Stimulated activated CD4-positive, alpha-beta T cell treated with anti-CD3 and anti-CD28 coated beads, Interleukin-12 subunit alpha, Interleukin-12 subunit beta, amount 100 ng/mL, for 24 hours (primary cell): ENCODE data around the gene CCDC8.
"Not testable (repeated sequence)": the region's sequence is repeated elsewhere in the genome, so short reads cannot be mapped to it uniquely, and the experiment has no call there.

Experiments used
- DNase-seq, 2 experiments: peaks; one replicate each; pipeline ENCODE4 v3.0.0-alpha.2; 2020; ENCODE audit warnings: low read depth in 2 of 2

CCDC8 gene, protein sequence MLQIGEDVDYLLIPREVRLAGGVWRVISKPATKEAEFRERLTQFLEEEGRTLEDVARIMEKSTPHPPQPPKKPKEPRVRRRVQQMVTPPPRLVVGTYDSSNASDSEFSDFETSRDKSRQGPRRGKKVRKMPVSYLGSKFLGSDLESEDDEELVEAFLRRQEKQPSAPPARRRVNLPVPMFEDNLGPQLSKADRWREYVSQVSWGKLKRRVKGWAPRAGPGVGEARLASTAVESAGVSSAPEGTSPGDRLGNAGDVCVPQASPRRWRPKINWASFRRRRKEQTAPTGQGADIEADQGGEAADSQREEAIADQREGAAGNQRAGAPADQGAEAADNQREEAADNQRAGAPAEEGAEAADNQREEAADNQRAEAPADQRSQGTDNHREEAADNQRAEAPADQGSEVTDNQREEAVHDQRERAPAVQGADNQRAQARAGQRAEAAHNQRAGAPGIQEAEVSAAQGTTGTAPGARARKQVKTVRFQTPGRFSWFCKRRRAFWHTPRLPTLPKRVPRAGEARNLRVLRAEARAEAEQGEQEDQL

GRCh38 chr19:46413262-46414031 lies at the start of gene CCDC8:
Gene CCDC8 (minus strand): TSS chr19:46413564. CDS start chr19:46412810, 754 bp downstream.
- no peak for DNase-seq

DNA sequence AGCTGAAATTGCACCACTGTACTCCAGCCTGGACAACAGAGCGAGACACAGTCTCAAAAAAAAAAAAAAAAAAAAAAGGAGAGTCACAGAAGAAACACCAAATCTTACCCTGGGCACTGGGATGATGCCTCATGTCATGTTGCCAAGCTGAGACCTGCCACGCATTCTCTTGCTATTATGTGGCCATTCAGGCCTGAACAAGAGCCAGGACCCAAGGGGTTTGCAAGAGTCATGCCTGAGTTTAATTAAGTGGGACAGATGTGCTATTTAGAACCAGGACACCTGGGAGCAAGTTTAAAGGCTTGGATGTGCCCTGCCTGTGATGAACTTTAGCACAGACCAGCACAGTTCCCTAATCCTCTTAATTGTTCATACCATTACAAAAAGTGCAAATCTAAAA lies 48.2 kb upstream of the CCDC8 start:
- no peak for DNase-seq

GRCh38 chr19:46460981-46461380 lies 47.6 kb upstream of the CCDC8 start:
- DNase-seq = no peak

- DNase-seq = no peak
These were observed 46.7 kb upstream of the CCDC8 start for GRCh38 chr19:46460055-46460454.

DNA sequence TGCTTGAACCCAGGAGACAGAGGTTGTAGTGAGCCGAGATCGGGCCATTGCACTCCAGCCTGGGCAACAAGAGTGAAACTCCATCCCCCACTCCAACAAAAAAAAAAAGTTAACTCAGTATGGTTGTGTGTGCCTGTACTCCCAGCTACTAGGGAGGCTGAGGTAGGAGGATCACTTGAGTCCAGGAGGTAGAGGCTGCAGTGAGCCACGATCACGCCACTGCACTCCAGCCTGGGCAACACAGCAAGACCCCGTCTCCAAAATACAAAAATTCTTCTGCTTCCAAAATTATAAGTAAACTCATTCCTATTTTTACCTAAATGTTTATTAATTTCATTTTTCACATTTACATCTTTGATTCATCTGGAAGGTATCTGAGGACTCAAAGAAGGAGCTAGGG lies 43.6 kb upstream of the CCDC8 start:
- DNase-seq = no peak

- DNase-seq = no peak
These were observed 40.9 kb upstream of the CCDC8 start for GRCh38 chr19:46454244-46454643.

- DNase-seq = no peak
These were observed 40.3 kb upstream of the CCDC8 start for GRCh38 chr19:46453661-46454060.

DNA sequence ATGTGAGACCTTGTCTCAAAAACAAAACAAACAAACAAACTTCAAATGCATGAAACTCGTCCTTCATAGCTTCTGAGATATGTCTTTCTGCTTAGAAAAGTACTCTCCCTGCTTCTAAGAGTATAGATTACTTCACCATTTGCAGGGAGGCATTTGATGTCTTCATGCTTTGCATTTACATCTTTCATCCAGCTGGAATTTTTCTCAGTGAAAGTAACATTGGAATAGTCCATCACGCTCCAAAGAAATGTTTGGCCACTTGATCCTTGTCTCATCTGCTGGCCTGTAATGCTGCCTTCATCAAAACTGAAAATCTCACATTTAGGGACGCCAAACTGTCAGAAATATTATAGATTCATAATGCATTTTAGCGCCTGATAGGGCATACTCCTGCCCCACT lies 38.8 kb upstream of the CCDC8 start:
- DNase-seq = no peak

DNA sequence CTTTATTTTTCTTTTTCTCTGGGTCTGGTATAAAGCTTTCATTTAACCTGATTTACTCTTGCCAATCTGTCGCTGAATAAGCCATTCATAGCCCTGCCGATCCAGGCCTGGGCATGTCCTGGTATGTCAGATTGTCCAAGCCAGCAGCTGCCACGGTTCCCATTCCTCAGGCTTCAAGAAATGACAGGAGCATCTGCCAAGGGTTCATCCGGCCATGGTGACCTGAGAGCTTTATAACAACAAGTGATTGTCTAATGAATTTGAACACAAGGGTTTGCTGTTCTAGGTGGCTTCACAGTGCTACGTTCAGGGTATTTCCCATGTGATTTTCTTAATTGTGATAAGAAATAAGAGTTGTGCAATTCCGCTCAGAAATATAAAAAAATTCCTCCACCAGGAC lies 38.0 kb upstream of the CCDC8 start:
- no peak for DNase-seq

DNA sequence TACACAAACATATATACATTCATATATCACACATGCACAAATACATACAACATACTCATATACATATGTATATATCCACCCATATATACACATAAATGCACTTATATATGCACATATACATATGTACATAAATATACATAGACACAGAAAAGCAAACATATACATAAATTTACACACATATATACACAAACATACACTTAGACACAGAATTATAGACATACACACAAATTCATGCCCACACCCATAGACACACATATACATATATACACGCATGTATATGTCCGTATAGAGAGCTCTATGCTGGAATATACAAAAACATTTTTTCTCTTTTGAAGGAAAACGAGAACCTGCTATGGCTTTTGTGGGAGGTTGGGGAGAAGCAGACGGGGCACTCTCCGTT lies 37.4 kb upstream of the CCDC8 start:
- DNase-seq = no peak

DNA sequence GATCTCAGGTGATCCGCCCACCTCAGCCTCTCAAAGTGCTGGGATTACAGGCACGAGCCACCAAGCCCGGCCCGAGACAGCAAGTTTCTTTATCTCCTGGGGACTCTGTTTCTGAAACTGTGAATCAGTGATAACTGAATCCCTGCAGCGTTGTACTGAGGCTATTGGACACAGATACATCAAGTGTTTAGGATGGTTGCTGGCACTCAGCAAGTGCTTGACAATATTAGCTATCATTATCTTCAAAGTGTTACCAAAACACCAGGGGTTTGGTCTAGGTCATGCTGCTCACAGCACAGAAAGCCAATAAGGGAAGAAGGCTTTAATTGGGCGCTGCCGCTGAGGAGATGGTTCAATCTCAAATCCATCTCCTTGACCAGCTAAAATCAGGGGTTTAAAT lies 35.9 kb upstream of the CCDC8 start:
- no peak for DNase-seq

DNA sequence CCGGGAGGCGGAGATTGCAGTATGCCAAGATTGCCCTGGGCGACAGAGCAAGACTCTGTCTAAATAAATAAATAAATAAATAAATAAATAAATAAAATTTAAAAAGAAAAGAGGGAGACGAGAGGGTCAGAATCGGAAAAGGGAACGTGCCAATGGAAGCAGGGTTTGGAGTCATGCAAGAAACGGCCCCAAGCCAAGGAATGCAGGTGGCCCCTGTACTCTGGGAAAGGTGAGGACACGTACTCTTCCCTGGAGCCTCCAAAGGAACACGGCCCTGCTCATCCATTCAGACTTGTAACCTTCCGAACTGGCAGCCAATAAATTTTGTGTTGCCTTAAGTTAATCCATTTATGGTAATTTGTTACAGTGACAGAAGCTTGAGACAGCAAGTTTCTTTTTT lies 35.2 kb upstream of the CCDC8 start:
- no peak for DNase-seq

- no peak for DNase-seq
These were observed 34.5 kb upstream of the CCDC8 start for GRCh38 chr19:46447824-46448223.

GRCh38 chr19:46447006-46447405 lies 33.6 kb upstream of the CCDC8 start:
- no peak for DNase-seq

DNA sequence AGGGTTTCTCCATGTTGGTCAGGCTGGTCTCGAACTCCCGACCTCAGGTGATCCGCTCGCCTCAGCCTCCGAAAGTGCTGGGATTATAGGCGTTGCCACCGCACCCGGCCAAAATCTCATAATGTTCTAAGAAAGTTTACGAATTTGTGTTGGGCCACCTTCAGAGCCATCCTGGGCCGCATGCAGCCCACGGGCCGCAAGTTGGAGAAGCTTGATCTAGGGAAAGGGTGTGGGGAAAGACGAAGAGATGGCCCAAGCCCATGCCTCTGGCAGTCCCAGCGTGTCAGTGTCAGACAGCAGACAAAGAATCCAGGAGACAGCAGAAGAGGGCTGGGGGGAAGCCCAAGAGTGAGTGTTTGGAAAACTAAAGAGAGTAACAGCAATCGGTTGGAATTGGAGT lies 32.7 kb upstream of the CCDC8 start:
- no peak for DNase-seq

DNA sequence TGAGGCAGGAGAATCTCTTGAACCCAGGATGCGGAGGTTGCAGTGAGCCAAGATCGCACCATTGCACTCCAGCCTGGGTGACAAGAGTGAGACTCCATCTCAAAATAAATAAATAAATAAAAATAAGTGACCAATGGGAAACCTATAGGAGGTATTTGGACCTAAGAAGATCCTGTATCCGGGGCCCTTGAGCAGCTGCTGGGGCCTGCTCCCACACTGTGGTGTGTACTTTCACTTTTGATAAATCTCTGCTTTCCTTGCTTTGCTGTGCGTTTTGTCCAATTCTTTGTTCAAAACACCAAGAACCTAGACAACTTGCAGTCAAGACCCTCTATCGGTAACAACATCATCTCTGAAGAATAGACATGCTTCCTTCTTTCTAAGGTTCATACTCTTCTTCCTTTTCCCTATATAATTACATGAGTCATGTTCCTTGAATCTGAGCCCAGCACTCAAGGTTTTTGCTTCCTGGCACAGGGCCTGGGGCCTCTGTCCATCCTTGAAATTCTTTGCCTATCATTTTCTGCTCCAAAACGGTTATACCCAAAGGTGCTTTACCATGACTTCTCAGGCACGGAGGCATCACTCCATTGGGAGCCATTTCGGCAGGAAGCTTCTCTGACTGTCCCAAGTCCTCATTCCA lies 29.6 kb upstream of the CCDC8 start:
- no peak for DNase-seq

- no peak for DNase-seq
These were observed 28.5 kb upstream of the CCDC8 start for GRCh38 chr19:46441866-46442265.

- DNase-seq = not testable (repeated sequence)
These were observed 22.3 kb upstream of the CCDC8 start for GRCh38 chr19:46435689-46436088.

- no peak for DNase-seq
These were observed 21.6 kb upstream of the CCDC8 start for GRCh38 chr19:46435009-46435408.

GRCh38 chr19:46433470-46433869 lies 20.1 kb upstream of the CCDC8 start:
- not testable (repeated sequence) for DNase-seq

DNA sequence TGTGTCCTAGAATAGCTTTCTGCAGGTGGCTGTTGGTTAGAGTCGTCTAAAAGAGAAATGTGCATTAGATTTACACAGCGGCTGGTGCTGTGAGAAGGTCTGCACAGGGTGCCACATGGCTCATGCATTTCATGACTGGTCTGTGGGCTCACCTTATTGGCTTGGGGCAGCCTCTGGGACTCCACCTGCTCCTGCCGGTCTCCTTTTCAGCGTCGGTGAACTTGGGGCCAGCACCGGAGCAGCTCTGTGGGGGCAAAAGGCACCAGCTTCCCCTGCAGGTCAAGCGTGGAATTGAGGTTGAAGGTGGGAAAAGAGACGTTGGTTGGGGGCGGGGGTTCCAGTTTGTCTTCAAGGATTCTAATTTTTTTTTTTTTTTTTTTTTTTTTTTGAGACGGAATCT lies 18.5 kb upstream of the CCDC8 start:
- no peak for DNase-seq

DNA sequence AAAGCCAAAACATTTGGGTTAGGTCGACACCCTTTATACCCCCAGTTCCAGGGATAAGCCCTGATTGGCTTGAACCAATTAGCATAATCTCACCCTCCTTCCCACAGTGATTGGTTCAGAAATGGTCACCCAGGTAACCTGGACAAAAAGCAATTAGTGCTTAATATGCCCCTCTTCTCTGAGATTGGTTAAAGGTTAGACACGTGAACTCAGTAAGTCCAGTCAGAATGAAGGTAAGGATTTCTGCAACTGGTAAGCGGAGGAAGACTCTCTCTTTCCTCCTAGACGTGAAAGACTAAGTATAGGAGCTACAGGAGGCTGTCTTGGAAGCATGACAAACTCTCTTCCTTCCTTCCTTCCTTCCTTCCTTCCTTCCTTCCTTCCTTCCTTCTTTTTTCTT lies 16.6 kb upstream of the CCDC8 start:
- DNase-seq = no peak
